ENCODE data around the gene MYBBP1A.
A peak's percentile ranks its signal among the peaks of the same experiment; 100 is the strongest.

Gene MYBBP1A

DNA sequence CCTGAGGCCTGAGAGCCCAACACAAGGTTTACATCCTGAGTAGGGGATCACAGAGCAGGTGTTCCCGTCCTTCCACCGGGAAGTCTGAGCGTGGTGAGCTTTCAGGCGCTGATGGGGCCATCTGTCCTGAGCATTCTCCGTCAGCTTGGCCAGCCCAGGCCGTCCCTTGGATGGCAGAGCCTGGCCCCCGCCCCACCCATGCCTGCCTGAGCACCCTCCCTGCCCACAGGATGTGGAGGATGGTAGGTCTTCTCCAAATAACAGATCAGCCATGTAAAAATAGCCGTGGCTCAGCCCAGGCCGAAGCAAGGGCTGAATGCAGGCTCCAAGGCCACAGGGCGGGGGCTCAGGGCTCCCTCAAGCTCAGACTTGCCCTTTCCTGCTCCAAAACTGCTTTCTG lies 36.3 kb downstream of the MYBBP1A start:
- DNase-seq (ENCODE audit: low read depth in 2 of 2): no peak
- TF ChIP-seq, protein P1, sequence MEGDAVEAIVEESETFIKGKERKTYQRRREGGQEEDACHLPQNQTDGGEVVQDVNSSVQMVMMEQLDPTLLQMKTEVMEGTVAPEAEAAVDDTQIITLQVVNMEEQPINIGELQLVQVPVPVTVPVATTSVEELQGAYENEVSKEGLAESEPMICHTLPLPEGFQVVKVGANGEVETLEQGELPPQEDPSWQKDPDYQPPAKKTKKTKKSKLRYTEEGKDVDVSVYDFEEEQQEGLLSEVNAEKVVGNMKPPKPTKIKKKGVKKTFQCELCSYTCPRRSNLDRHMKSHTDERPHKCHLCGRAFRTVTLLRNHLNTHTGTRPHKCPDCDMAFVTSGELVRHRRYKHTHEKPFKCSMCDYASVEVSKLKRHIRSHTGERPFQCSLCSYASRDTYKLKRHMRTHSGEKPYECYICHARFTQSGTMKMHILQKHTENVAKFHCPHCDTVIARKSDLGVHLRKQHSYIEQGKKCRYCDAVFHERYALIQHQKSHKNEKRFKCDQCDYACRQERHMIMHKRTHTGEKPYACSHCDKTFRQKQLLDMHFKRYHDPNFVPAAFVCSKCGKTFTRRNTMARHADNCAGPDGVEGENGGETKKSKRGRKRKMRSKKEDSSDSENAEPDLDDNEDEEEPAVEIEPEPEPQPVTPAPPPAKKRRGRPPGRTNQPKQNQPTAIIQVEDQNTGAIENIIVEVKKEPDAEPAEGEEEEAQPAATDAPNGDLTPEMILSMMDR (IDR thresholded peaks at IDR 0.05; ENCODE audit: low read depth, low read length): no peak

DNA sequence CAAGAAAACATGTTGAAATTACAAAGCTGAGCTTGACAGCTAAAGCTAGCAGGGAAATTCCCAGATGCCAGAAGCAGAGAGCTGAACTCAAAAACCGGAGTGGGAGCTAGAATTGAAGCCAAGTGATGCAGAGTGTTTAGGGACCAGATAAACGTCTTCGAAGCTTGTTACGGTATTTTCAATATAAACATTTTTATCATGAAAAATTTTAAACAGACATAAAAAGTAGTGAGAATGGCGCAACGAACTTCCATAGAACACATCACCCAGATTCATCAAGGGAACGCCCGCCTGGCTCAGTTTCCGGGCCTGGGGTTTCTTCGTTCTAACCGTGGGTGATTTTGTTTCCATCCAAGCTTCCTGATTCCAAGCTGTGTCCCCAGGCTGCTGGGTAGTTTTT lies 38.4 kb downstream of the MYBBP1A start:
- peak; percentile 11 to 50 for DNase-seq (ENCODE audit: low read depth in 2 of 2)
- TF ChIP-seq, protein P1 (IDR thresholded peaks at IDR 0.05; ENCODE audit: low read depth, low read length): no peak
- H3K4me3 ChIP-seq (replicated peaks in 1 of 2; ENCODE audit: low read depth in 2 of 2, low read length in 2 of 2): no peak overlapping the region

More for the DNA sequence above, 36.3 kb downstream of the MYBBP1A start:
- H3K4me3 ChIP-seq (replicated peaks in 1 of 2; ENCODE audit: low read depth in 2 of 2, low read length in 2 of 2): no peak overlapping the region

- H3K4me3 ChIP-seq (replicated peaks in 1 of 2; ENCODE audit: low read depth in 2 of 2, low read length in 2 of 2): no peak overlapping the region
- DNase-seq (ENCODE audit: low read depth in 2 of 2): no peak
- TF ChIP-seq, protein P1 (IDR thresholded peaks at IDR 0.05; ENCODE audit: low read depth, low read length): no peak
Observed at GRCh38 chr17:4515501-4515900, 39.7 kb downstream of the MYBBP1A start.

DNA sequence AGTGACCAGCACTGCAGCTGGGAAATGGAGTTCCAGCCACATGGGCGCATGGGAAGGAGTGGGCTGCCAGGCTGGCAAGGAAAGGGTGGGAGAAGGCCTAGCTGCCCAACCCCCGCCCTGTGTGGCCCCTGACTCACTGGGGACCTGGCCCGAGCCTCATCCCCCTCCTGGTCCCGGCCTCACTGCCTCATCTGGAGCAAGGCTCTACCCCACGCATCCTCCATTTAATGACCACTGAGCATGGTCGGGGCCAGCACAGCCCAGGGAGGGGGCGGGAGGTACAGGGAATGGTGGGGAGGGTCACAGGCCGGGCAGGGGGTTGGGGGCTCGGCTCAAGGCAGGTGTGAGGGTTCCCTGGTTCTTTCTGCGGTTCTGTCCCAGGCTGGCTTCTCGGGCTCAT lies 40.4 kb downstream of the MYBBP1A start:
- no peak for DNase-seq (ENCODE audit: low read depth in 2 of 2)
- TF ChIP-seq, protein P1 (IDR thresholded peaks at IDR 0.05; ENCODE audit: low read depth, low read length): no peak
- H3K4me3 ChIP-seq (replicated peaks in 1 of 2; ENCODE audit: low read depth in 2 of 2, low read length in 2 of 2): no peak overlapping the region

DNA sequence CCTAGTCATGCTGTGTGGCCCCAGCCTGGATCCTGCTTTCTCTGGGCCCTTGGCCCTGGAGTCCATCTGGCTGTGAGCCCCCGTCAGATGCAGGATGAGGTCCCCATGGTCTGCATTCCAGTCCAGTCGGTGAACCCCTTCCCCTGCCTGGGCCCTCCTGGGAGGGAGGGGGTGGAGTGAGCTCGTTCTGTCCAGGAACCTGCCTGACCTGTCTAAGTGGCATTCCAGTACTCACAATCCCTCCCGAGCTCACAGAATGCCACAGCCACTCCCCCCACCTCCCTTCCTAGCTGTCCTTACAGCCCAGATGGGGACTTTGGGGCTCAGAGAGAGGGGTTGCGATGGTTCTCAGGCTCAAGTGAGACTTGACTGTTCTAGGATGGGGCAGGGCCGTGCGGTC lies 41.0 kb downstream of the MYBBP1A start:
- TF ChIP-seq, protein P1 (IDR thresholded peaks at IDR 0.05; ENCODE audit: low read depth, low read length): no peak
- no peak for DNase-seq (ENCODE audit: low read depth in 2 of 2)
- H3K4me3 ChIP-seq (replicated peaks in 1 of 2; ENCODE audit: low read depth in 2 of 2, low read length in 2 of 2): no peak overlapping the region

- no peak overlapping the region for H3K4me3 ChIP-seq (replicated peaks in 1 of 2; ENCODE audit: low read depth in 2 of 2, low read length in 2 of 2)
- DNase-seq (ENCODE audit: low read depth in 2 of 2): peak in 1 of 2 donors; percentile 31
- TF ChIP-seq, protein P1 (IDR thresholded peaks at IDR 0.05; ENCODE audit: low read depth, low read length): no peak
Observed at GRCh38 chr17:4513113-4514032, 41.8 kb downstream of the MYBBP1A start.

Data from cardiac fibroblast (primary cell).